ENCODE data around the gene LHX8.
"Not testable (repeated sequence)": the region's sequence is repeated elsewhere in the genome, so short reads cannot be mapped to it uniquely, and the experiment has no call there.

The LHX8 gene

GRCh38 chr1:75132812-75133619 is 1.2 kb upstream of the LHX8 start:
- DNase-seq (ENCODE audit: low read depth in 2 of 3, low spot score in 1 of 3) = no peak

- no peak for DNase-seq (ENCODE audit: low read depth in 2 of 3, low spot score in 1 of 3)
Measured at GRCh38 chr1:75134647-75135572, 722 bp downstream of the LHX8 start.

- DNase-seq (ENCODE audit: low read depth in 2 of 3, low spot score in 1 of 3) = no peak
Measured at GRCh38 chr1:75135573-75136194, 1.5 kb downstream of the LHX8 start.

GRCh38 chr1:75136195-75136815 is 2.1 kb downstream of the LHX8 start:
- no peak for DNase-seq (ENCODE audit: low read depth in 2 of 3, low spot score in 1 of 3)

GRCh38 chr1:75136921-75137641 is 2.9 kb downstream of the LHX8 start:
- no peak for DNase-seq (ENCODE audit: low read depth in 2 of 3, low spot score in 1 of 3)

- no peak for DNase-seq (ENCODE audit: low read depth in 2 of 3, low spot score in 1 of 3)
Measured at GRCh38 chr1:75152092-75152491, 17.9 kb downstream of the LHX8 start.

- no peak for DNase-seq (ENCODE audit: low read depth in 2 of 3, low spot score in 1 of 3)
Measured at GRCh38 chr1:75159154-75159553, 25.0 kb downstream of the LHX8 start.

- DNase-seq (ENCODE audit: low read depth in 2 of 3, low spot score in 1 of 3) = no peak
Measured at GRCh38 chr1:75165264-75165663, 31.1 kb downstream of the LHX8 start.

GRCh38 chr1:75166821-75167220 is 32.6 kb downstream of the LHX8 start:
- DNase-seq (ENCODE audit: low read depth in 2 of 3, low spot score in 1 of 3) = no peak

- no peak for DNase-seq (ENCODE audit: low read depth in 2 of 3, low spot score in 1 of 3)
Measured at GRCh38 chr1:75170011-75170410, 35.8 kb downstream of the LHX8 start.

- DNase-seq (ENCODE audit: low read depth in 2 of 3, low spot score in 1 of 3) = no peak
Measured at GRCh38 chr1:75170981-75171380, 36.8 kb downstream of the LHX8 start.

GRCh38 chr1:75171876-75172275 is 37.7 kb downstream of the LHX8 start:
- DNase-seq (ENCODE audit: low read depth in 2 of 3, low spot score in 1 of 3) = no peak

- DNase-seq (ENCODE audit: low read depth in 2 of 3, low spot score in 1 of 3) = no peak
Measured at GRCh38 chr1:75172556-75172955, 38.4 kb downstream of the LHX8 start.

GRCh38 chr1:75174031-75174760 is 40.0 kb downstream of the LHX8 start:
- no peak for DNase-seq (ENCODE audit: low read depth in 2 of 3, low spot score in 1 of 3)

- DNase-seq (ENCODE audit: low read depth in 2 of 3, low spot score in 1 of 3) = not testable (repeated sequence)
Measured at GRCh38 chr1:75181214-75181955, 47.2 kb downstream of the LHX8 start.

GRCh38 chr1:75188892-75189291 is 54.7 kb downstream of the LHX8 start:
- DNase-seq (ENCODE audit: low read depth in 2 of 3, low spot score in 1 of 3) = no peak

GRCh38 chr1:75198163-75198562 is 64.0 kb downstream of the LHX8 start:
- DNase-seq (ENCODE audit: low read depth in 2 of 3, low spot score in 1 of 3) = no peak

- no peak for DNase-seq (ENCODE audit: low read depth in 2 of 3, low spot score in 1 of 3)
Measured at GRCh38 chr1:75198761-75199160, 64.6 kb downstream of the LHX8 start.

- DNase-seq (ENCODE audit: low read depth in 2 of 3, low spot score in 1 of 3) = no peak
Measured at GRCh38 chr1:75202751-75203150, 68.6 kb downstream of the LHX8 start.
